Jurkat, Clone E6-1 (cell line): ENCODE data around the gene DNAH1.

ENCODE experiments used
- DNase-seq: peaks from one replicate; pipeline ENCODE4 v3.0.0-alpha.2; 2011; ENCODE audit warnings: low read depth, low spot score
- H3K4me3 ChIP-seq: 2 replicates; pipeline ENCODE4 v1.5.1; 2011; ENCODE audit warnings: mild to moderate bottlenecking, low read length, control low read depth, moderate library complexity

The DNAH1 gene

GRCh38 chr3:52447512-52448355 is 131.6 kb downstream of the DNAH1 start:
- no peak for DNase-seq

More at GRCh38 chr3:52447512-52448355, 131.6 kb downstream of the DNAH1 start:
- no peak overlapping the region for H3K4me3 ChIP-seq
